ENCODE measurements around the gene HES6. TPM values are rescaled to one million over a fixed set of nuclear protein-coding genes. Genes with fewer than 3 reads are reported as not detected.

Gene HES6
- total and polyA plus RNA-seq, 9 donors: 17.1 to 25.9 (median 21.4) TPM

GRCh38 chr2:238190445-238190844 is 49.4 kb downstream of the HES6 start:
- H3K9me3 ChIP-seq (replicated peaks; ENCODE audit: control insufficient read depth, low read depth, low read length): no peaks in the 10 kb centered on the region
- H3K36me3 ChIP-seq (ENCODE audit: control insufficient read depth, insufficient read depth, low read length): peaks cover 67% of the 10 kb centered on the region
- no peaks in the 10 kb centered on the region for H3K27me3 ChIP-seq (ENCODE audit: control insufficient read depth, insufficient read depth, low read length)
- H3K4me3 ChIP-seq (ENCODE audit: low read length): no peak overlapping the region
- no CpG with 5 or more reads among the region's 2 CpGs for WGBS (ENCODE audit: insufficient coverage)
- H3K4me1 ChIP-seq (ENCODE audit: control insufficient read depth, insufficient read depth, low read length): no peaks in the 10 kb centered on the region
- DNase-seq: no peak
- no peak overlapping the region for H3K27ac ChIP-seq (ENCODE audit: low read length)

Other genes with a start within 250 kb of the HES6 start
- 8.2 TPM for gene SCLY, start 179.0 kb downstream of the HES6 start, total RNA-seq
- gene SCLY, start 179.0 kb downstream of the HES6 start, polyA plus RNA-seq (ENCODE audit: insufficient read depth in 1 of 8, insufficient read length in 8 of 8, low replicate concordance in 1 of 8): 10 to 100 TPM in 4 of 8 donors, 1 to 10 TPM in 4; 5.3 to 11.6 (median 10.0) TPM
- 2.9 TPM for gene ESPNL, start 139.7 kb downstream of the HES6 start, total RNA-seq
- gene ESPNL, start 139.7 kb downstream of the HES6 start, polyA plus RNA-seq (ENCODE audit: insufficient read depth in 1 of 8, insufficient read length in 8 of 8, low replicate concordance in 1 of 8): 1 to 10 TPM in 5 of 8 donors, under 1 TPM in 3; 0.75 to 3.6 (median 1.5) TPM
- gene KLHL30, start 101.4 kb downstream of the HES6 start, total RNA-seq: 16.2 TPM
- gene KLHL30, start 101.4 kb downstream of the HES6 start, polyA plus RNA-seq (ENCODE audit: insufficient read depth in 1 of 8, insufficient read length in 8 of 8, low replicate concordance in 1 of 8): 10 to 100 TPM in 7 of 8 donors, 1 to 10 TPM in 1; 9.9 to 18.4 (median 13.3) TPM
- 6.1 TPM for gene ERFE, start 81.1 kb downstream of the HES6 start, total RNA-seq
- 10 to 100 TPM in 4 of 8 donors, 1 to 10 TPM in 4; 6.4 to 25.0 (median 10.7) TPM for gene ERFE, start 81.1 kb downstream of the HES6 start, polyA plus RNA-seq (ENCODE audit: insufficient read depth in 1 of 8, insufficient read length in 8 of 8, low replicate concordance in 1 of 8)
- 19.4 TPM for gene ILKAP, start 36.3 kb downstream of the HES6 start, total RNA-seq
- gene ILKAP, start 36.3 kb downstream of the HES6 start, polyA plus RNA-seq (ENCODE audit: insufficient read depth in 1 of 8, insufficient read length in 8 of 8, low replicate concordance in 1 of 8): 10 to 100 TPM; 30.9 to 43.8 (median 35.0) TPM
- gene PER2, start 48.6 kb upstream of the HES6 start, total RNA-seq: 3.1 TPM
- 1 to 10 TPM; 2.8 to 6.5 (median 4.2) TPM for gene PER2, start 48.6 kb upstream of the HES6 start, polyA plus RNA-seq (ENCODE audit: insufficient read depth in 1 of 8, insufficient read length in 8 of 8, low replicate concordance in 1 of 8)
- gene TRAF3IP1, start 80.5 kb upstream of the HES6 start, total RNA-seq: 4.4 TPM
- 10 to 100 TPM in 1 of 8 donors, 1 to 10 TPM in 7; 7.4 to 11.5 (median 8.4) TPM for gene TRAF3IP1, start 80.5 kb upstream of the HES6 start, polyA plus RNA-seq (ENCODE audit: insufficient read depth in 1 of 8, insufficient read length in 8 of 8, low replicate concordance in 1 of 8)
- gene ASB1, start 186.9 kb upstream of the HES6 start, total RNA-seq: 39.1 TPM
- gene ASB1, start 186.9 kb upstream of the HES6 start, polyA plus RNA-seq (ENCODE audit: insufficient read depth in 1 of 8, insufficient read length in 8 of 8, low replicate concordance in 1 of 8): 10 to 100 TPM; 40.6 to 48.4 (median 43.4) TPM